ENCODE measurements around the gene TLR9.

DNA sequence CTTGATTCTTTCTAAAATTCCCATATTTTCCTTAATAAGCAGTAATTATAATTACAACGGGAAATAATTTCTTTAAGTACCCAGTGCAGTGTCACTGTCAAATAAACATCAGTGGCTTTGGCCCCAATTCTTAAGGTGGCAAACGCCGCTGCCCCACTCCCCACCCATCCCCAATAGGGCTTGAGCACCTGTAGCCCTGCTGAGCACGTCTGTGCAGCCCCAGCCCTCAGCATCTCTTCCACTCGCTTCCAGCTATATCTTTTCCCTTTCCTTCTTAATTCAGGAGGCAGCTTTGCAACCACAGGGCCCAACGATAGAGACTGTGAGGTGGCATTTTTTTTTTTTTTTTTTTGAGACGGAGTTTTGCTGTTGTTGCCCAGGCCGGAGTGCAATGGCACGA, 29.2 kb upstream of the TLR9 start:
- TF ChIP-seq CTCF (conservative IDR thresholded peaks at IDR 0.05) (no peak), EZH2 (IDR thresholded peaks at IDR 0.05; ENCODE audit: low read depth) (no peak)
